ENCODE data around the gene SIDT2.
A peak's percentile ranks its signal among the peaks of the same experiment; 100 is the strongest.
"Not testable (repeated sequence)": the region's sequence is repeated elsewhere in the genome, so short reads cannot be mapped to it uniquely, and the experiment has no call there.

Gene SIDT2

GRCh38 chr11:117172724-117173421 lies 5.7 kb upstream of the SIDT2 start:
- peak; percentile 27 for DNase-seq

GRCh38 chr11:117175104-117175503 lies 3.4 kb upstream of the SIDT2 start:
- no peak for DNase-seq

GRCh38 chr11:117175781-117176180 lies 2.8 kb upstream of the SIDT2 start:
- DNase-seq: no peak

- no peak for DNase-seq
Observed at GRCh38 chr11:117176186-117176585, 2.4 kb upstream of the SIDT2 start.

- DNase-seq: no peak
Observed at GRCh38 chr11:117177534-117178209, 871 bp upstream of the SIDT2 start.

- DNase-seq: peak; percentile 52
Observed at GRCh38 chr11:117179048-117179999, 781 bp downstream of the SIDT2 start.

GRCh38 chr11:117180020-117180419 lies 1.5 kb downstream of the SIDT2 start:
- peak; percentile 52 for DNase-seq

GRCh38 chr11:117180661-117181585 lies 2.4 kb downstream of the SIDT2 start:
- peak; percentile 94 for DNase-seq

- DNase-seq: no peak
Observed at GRCh38 chr11:117181586-117182550, 3.3 kb downstream of the SIDT2 start.

GRCh38 chr11:117182551-117182935 lies 4.0 kb downstream of the SIDT2 start:
- no peak for DNase-seq

GRCh38 chr11:117183178-117183577 lies 4.6 kb downstream of the SIDT2 start:
- not testable (repeated sequence) for DNase-seq

GRCh38 chr11:117183724-117184349 lies 5.3 kb downstream of the SIDT2 start:
- DNase-seq: no peak

- DNase-seq: no peak
Observed at GRCh38 chr11:117185736-117186430, 7.3 kb downstream of the SIDT2 start.

- DNase-seq: no peak
Observed at GRCh38 chr11:117186431-117186761, 7.9 kb downstream of the SIDT2 start.

GRCh38 chr11:117187007-117187406 lies 8.5 kb downstream of the SIDT2 start:
- DNase-seq: no peak

- DNase-seq: no peak
Observed at GRCh38 chr11:117187428-117187798, 8.9 kb downstream of the SIDT2 start.

- DNase-seq: no peak
Observed at GRCh38 chr11:117187799-117188481, 9.4 kb downstream of the SIDT2 start.

- no peak for DNase-seq
Observed at GRCh38 chr11:117188620-117189081, 10.1 kb downstream of the SIDT2 start.

GRCh38 chr11:117189191-117189940 lies 10.8 kb downstream of the SIDT2 start:
- no peak for DNase-seq

All from hematopoietic multipotent progenitor cell treated with erythropoietin and hydrocortisone succinate and interleukin-3 and kit ligand, for 6 days (in vitro differentiated cells).